RCC 7860 (cell line): ENCODE results near the gene GLUL.
"Not testable (repeated sequence)": the region's sequence is repeated elsewhere in the genome, so short reads cannot be mapped to it uniquely, and the experiment has no call there.

Experiments used
- DNase-seq: peaks from one replicate; pipeline ENCODE4 v3.0.0-alpha.2; 2015; ENCODE audit warnings: low spot score
- FAIRE-seq: peaks from 2 replicates; lab custom pipeline; 2012; peaks lifted over from hg19 to GRCh38; lab: Jason Lieb, UNC

The GLUL gene

GRCh38 chr1:182395906-182396305 lies 4.3 kb upstream of the GLUL start:
- DNase-seq (no peak), FAIRE-seq (no peak)

DNA sequence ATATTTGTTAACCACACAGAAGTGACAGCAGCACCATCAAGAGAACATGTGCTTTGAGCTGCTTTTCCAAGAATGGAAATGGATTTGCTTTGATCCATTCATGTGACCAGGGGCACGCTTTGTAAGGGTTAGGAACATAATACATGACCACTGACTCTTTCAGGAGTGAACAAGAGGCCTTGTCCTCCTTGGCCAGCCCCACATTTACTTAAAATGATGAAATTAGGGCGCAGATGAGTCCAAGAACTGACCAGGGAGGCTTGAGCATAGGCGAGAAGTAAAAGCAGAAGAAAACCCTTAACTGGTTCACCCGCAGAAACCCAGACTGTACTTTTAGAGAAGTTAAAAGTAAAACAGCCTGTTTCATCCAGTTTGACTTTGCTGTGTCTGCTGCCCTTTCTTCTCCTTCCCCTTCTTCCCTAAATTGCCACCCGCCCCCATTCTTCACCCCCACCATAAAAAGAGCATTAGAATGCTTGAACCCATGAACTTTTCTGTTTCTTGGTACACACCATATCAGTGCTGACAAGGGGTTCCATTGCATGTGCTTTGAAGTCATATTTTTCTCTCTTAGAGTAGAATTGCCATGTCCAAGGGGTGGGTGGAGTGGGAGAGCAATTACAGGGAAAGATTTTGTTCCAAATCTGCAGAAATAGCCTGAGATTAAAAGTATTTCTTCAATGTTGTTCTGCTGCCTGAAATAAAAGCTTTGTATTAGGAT lies 2.6 kb upstream of the GLUL start:
- FAIRE-seq (no peak), DNase-seq (no peak)

DNA sequence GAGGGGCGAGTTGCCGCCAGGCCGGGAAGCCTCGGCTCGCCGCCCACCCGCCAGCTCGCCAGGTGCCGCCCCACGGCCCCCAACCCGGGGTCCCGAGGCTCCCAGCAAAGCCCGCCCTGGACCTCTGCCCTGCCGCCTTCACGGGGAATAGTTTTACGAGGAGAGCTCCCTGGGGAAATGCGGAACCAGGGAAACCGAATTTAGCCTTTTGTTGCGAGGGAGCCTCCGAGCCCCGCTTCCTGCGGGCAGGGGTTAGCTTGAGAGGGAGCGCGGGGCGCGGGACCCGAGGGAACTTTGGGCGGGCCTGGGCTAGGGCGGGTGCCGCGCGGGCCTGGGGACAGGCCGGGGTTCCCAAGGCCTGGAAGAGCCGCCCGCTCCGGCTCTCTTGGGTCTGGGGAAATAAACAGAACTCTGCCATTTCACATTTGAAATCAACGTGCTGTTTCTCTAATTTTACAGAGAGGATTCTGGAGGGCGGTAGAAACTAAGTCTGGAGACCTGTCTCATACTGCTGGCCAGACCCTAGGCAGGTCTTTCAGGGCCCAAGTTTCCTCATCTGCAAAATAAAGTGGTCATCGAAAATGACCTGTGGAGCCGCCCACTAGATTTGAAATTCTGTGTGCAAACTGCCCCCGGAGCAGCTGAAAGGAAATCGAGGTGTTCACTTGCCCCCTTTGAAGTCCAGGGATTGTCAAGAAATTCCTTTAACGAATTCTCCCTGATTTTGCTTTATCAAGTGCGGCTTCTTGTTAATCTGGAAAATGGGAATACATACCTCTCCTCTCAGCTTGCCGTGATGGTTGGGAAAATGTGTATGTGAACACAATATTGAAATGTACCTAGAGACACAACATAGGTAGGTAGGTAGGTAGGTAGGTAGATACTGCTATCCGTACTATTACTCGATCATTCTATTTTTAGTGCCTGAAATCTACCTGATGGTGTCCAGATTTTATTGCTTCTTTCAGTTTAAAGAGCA lies 749 bp upstream of the GLUL start:
- FAIRE-seq = no peak
- no peak for DNase-seq

DNA sequence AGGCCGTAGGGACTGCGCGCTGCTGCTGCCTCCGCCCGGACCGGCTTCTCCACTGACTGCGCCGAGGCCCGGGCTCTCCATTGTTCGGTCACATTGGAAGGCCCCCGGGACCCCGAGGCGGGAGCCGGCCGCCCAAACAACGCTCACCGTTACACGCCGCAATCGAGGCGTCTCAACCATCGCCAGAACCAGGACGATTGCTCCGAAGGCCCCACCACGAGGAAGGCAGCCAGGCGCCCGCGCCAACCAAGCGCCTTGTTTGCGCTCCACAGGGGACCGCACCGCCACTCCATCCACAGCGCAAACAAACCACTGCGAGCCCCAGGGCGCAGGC lies 595 bp downstream of the GLUL start:
- DNase-seq = no peak
- FAIRE-seq = no peak

DNA sequence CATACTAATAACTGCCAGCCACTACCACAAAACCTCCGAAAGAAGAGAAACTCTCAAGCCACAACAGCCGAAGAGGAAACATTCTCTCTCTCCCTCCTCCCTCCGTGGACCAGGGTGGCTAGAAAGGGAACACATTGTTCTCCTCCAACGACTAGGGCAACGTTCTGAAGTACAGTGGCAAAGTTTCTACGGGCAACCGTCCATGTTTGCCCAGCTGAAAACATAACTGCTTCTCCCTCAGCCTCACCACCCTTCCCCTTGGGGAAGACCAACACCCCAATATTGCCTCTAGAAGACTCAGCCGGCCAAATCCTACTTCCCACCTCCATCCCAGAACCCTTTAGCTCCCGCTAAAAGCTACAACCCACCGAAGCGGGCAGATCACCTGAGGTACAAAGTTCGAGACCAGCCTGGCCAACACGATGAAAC lies 2.0 kb downstream of the GLUL start:
- DNase-seq (no peak), FAIRE-seq (no peak)

GRCh38 chr1:182388392-182389134 lies 3.0 kb downstream of the GLUL start:
- FAIRE-seq = no peak
- DNase-seq = no peak

- FAIRE-seq = no peak
- DNase-seq = no peak
Observed at GRCh38 chr1:182387566-182387965, 4.0 kb downstream of the GLUL start.

DNA sequence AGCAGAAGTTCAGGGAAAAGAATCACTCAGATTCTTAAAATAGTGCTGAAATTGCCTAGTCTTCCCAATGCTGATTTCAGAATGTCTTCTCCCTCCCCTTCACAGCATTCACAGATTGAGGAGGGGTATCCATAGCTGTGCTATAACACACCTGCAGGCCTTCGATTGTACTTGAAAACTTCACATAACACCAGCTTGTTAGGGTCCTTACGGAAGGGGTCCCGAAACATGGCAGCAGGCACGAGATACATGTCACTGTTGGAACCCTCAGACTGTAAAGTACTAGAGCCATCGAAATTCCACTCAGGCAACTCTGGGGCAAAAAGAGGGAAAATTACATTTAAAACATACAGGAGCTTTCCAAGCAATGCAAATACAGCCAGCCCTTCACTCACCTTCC lies 4.6 kb downstream of the GLUL start:
- DNase-seq = no peak
- FAIRE-seq = no peak

- FAIRE-seq (no peak), DNase-seq (no peak)
Observed at GRCh38 chr1:182385885-182386853, 5.4 kb downstream of the GLUL start.

- DNase-seq = no peak
- no peak for FAIRE-seq
Observed at GRCh38 chr1:182384387-182384960, 7.1 kb downstream of the GLUL start.

DNA sequence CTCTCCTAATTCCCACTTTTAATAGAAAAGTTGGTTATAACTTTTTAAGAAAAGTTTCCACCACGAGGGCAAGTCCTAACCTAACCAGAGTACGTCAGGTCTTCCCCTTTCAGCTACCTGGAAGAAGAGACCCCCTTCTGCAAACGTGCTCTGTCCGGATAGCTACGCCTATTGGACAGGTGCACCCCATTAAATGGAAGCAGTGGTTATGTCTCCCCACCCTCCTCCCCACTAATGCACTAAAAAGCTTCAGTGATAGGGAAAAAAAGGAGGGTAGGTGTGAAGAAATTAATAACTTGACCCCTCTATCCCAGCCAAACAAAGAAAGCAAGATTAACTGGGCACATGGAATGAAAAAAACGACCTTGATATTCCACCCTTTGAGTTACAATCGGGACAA lies 7.7 kb downstream of the GLUL start:
- no peak for DNase-seq
- FAIRE-seq = no peak

GRCh38 chr1:182383037-182383661 lies 8.4 kb downstream of the GLUL start:
- no peak for FAIRE-seq
- DNase-seq = no peak

DNA sequence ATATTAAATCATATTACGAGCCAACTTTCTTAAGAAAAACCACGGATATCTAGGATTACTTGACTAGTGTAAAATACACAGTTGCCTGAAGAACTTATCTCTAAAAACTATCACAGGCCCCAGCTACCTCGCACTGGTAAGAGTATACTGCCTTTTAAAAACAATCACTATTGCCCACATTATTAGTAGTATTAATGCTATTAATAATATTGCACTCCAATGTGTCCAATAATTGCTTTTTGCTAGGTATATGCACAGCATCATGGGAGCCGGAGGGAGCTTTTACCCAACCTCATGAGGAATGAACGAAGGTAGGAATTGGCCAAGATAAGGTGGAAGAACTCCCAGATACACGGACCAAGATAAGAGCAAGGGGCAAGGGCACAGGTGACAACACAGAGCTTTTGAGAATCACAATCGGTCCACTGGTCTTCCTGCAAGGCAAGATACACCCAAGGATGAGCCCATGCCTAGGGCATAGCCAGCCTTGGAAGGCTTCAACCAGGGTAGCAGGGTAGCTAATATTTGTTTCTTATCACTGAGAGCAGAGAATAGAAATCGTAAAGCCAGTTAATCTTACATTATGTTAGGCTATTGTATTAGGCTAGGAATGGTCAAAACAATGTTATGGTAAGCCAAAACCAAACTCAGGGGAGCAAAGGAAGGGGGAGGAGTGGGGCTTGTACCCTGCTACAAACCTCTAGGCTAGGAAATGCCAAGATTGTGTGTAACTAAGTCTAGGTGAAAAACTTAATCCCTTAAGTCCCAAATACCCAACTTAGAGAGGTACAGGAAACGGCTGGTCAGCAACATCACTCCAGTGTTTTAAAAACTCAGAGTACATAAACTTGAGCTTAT lies 9.4 kb downstream of the GLUL start:
- no peak for FAIRE-seq
- no peak for DNase-seq

GRCh38 chr1:182380199-182380598 lies 11.4 kb downstream of the GLUL start:
- DNase-seq (no peak), FAIRE-seq (no peak)

GRCh38 chr1:182379781-182380180 lies 11.8 kb downstream of the GLUL start:
- not testable (repeated sequence) for DNase-seq, FAIRE-seq

GRCh38 chr1:182376936-182377574 lies 14.5 kb downstream of the GLUL start:
- DNase-seq (no peak), FAIRE-seq (no peak)

- DNase-seq = no peak
- FAIRE-seq = no peak
Observed at GRCh38 chr1:182374101-182374834, 17.3 kb downstream of the GLUL start.
